DOHH2 (cell line): Measurements from ENCODE around the gene CASP2.

Experiments used
- CTCF ChIP-seq: fragments of 200-600 bp; sonication (generic); IDR thresholded peaks from one replicate; pipeline ENCODE4 v1.5.1; 2014; ENCODE audit warnings: antibody characterized with exemption, mild to moderate bottlenecking, low read depth, low read length; ENCODE audit not compliant: poor library complexity, severe bottlenecking
- EZH2phosphoT487 ChIP-seq: fragments of 200-600 bp; sonication (generic); IDR thresholded peaks from 2 replicates; pipeline ENCODE4 v1.6.1; 2017; ENCODE audit warnings: borderline replicate concordance, mild to moderate bottlenecking, antibody characterized with exemption, low read length, moderate library complexity, mixed read lengths

- no peak for TF ChIP-seq CTCF
- TF ChIP-seq EZH2phosphoT487, result no peak
Observed at GRCh38 chr7:143341842-143342241, 53.7 kb downstream of the CASP2 start.
